PFSK-1 (cell line): ENCODE measurements around the gene PTGDR2.

Source experiments
- FOXP2 ChIP-seq: optimal IDR thresholded peaks from 2 replicates; pipeline ENCODE3; 2011; ENCODE audit warnings: borderline replicate concordance, control low read depth, inconsistent platforms; ENCODE audit not compliant: insufficient read depth; ENCODE audit errors: extremely low read length, extremely low read depth
- POLR2AphosphoS5 ChIP-seq: IDR thresholded peaks from 2 replicates; pipeline ENCODE4 v1.6.1; 2012; ENCODE audit warnings: low read depth, mild to moderate bottlenecking, control low read depth, low read length, moderate library complexity
- SIN3A ChIP-seq: IDR thresholded peaks from 2 replicates; pipeline ENCODE4 v1.6.1; 2012; ENCODE audit warnings: mild to moderate bottlenecking, low read length, moderate library complexity, borderline replicate concordance; ENCODE audit not compliant: insufficient read depth
- TF ChIP-seq, protein P1 (sequence below), 2 experiments: IDR thresholded peaks; 2 replicates each; pipeline versions ENCODE4 v1.6.1 to v1.8.0; 2011 to 2012; ENCODE audit warnings: low read depth in 2 of 2, low read length in 2 of 2, control low read depth in 1 of 2, inconsistent platforms in 1 of 2, mild to moderate bottlenecking in 1 of 2, moderate library complexity in 1 of 2; ENCODE audit not compliant: insufficient read depth in 1 of 2

DNA sequence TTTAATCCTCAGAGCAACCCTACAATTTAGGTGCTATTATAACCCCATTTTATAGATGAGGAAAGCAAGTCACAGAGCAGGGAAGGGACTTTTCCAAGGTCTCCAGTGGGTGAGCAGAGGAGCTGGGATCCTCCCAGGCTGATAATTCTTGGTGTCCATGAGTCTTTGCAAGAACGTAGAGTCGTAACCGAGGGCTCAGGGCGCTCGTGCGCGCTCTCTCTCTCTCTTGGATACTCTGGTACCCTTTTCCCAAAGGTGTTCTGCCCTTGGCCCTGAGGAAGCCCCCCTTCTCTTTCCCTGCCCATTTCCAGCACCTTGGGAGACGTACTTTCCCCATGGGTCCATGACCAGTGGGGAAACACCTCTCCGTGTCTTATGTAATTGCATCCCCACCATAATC is 6.4 kb upstream of the PTGDR2 start:
- TF ChIP-seq FOXP2 (no peak), POLR2AphosphoS5 (no peak), SIN3A (no peak)
- TF ChIP-seq, protein P1, sequence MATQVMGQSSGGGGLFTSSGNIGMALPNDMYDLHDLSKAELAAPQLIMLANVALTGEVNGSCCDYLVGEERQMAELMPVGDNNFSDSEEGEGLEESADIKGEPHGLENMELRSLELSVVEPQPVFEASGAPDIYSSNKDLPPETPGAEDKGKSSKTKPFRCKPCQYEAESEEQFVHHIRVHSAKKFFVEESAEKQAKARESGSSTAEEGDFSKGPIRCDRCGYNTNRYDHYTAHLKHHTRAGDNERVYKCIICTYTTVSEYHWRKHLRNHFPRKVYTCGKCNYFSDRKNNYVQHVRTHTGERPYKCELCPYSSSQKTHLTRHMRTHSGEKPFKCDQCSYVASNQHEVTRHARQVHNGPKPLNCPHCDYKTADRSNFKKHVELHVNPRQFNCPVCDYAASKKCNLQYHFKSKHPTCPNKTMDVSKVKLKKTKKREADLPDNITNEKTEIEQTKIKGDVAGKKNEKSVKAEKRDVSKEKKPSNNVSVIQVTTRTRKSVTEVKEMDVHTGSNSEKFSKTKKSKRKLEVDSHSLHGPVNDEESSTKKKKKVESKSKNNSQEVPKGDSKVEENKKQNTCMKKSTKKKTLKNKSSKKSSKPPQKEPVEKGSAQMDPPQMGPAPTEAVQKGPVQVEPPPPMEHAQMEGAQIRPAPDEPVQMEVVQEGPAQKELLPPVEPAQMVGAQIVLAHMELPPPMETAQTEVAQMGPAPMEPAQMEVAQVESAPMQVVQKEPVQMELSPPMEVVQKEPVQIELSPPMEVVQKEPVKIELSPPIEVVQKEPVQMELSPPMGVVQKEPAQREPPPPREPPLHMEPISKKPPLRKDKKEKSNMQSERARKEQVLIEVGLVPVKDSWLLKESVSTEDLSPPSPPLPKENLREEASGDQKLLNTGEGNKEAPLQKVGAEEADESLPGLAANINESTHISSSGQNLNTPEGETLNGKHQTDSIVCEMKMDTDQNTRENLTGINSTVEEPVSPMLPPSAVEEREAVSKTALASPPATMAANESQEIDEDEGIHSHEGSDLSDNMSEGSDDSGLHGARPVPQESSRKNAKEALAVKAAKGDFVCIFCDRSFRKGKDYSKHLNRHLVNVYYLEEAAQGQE (IDR thresholded peaks at IDR 0.05; ENCODE audit: insufficient read depth in 1 of 2, low read depth in 2 of 2, low read length in 2 of 2): no peak
